A673 (cell line): ENCODE measurements around the gene QKI.

Source experiments
- EZH2 ChIP-seq: fragments of 200-600 bp; sonication (generic); IDR thresholded peaks from 2 replicates; pipeline ENCODE4 v1.6.1; 2017; ENCODE audit warnings: borderline replicate concordance, low read depth, mild to moderate bottlenecking, mixed read lengths, antibody characterized with exemption, low read length; ENCODE audit not compliant: poor library complexity, severe bottlenecking
- TF ChIP-seq, protein P1 (sequence below): fragments of 300-800, 200-600 bp; sonication (generic); conservative IDR thresholded peaks from 2 replicates; pipeline ENCODE4 v1.5.1; 2017; ENCODE audit warnings: low read depth, mild to moderate bottlenecking, antibody characterized with exemption, low read length, moderate library complexity, mixed read lengths

GRCh38 chr6:163489584-163489983 is 75.1 kb downstream of the QKI start:
- TF ChIP-seq, protein P1, sequence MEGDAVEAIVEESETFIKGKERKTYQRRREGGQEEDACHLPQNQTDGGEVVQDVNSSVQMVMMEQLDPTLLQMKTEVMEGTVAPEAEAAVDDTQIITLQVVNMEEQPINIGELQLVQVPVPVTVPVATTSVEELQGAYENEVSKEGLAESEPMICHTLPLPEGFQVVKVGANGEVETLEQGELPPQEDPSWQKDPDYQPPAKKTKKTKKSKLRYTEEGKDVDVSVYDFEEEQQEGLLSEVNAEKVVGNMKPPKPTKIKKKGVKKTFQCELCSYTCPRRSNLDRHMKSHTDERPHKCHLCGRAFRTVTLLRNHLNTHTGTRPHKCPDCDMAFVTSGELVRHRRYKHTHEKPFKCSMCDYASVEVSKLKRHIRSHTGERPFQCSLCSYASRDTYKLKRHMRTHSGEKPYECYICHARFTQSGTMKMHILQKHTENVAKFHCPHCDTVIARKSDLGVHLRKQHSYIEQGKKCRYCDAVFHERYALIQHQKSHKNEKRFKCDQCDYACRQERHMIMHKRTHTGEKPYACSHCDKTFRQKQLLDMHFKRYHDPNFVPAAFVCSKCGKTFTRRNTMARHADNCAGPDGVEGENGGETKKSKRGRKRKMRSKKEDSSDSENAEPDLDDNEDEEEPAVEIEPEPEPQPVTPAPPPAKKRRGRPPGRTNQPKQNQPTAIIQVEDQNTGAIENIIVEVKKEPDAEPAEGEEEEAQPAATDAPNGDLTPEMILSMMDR, result no peak
- no peak for TF ChIP-seq EZH2
